Urothelium cell line (cell line): Measurements from ENCODE around the gene MSMB.
A peak's percentile ranks its signal among the peaks of the same experiment; 100 is the strongest.

Source experiments
- DNase-seq: peaks from one replicate; pipeline ENCODE4 v3.0.0; 2011; ENCODE audit warnings: low spot score, mixed read lengths
- FAIRE-seq: peaks from 2 replicates; lab custom pipeline; 2011; peaks lifted over from hg19 to GRCh38; lab: Jason Lieb, UNC

The MSMB gene

DNA sequence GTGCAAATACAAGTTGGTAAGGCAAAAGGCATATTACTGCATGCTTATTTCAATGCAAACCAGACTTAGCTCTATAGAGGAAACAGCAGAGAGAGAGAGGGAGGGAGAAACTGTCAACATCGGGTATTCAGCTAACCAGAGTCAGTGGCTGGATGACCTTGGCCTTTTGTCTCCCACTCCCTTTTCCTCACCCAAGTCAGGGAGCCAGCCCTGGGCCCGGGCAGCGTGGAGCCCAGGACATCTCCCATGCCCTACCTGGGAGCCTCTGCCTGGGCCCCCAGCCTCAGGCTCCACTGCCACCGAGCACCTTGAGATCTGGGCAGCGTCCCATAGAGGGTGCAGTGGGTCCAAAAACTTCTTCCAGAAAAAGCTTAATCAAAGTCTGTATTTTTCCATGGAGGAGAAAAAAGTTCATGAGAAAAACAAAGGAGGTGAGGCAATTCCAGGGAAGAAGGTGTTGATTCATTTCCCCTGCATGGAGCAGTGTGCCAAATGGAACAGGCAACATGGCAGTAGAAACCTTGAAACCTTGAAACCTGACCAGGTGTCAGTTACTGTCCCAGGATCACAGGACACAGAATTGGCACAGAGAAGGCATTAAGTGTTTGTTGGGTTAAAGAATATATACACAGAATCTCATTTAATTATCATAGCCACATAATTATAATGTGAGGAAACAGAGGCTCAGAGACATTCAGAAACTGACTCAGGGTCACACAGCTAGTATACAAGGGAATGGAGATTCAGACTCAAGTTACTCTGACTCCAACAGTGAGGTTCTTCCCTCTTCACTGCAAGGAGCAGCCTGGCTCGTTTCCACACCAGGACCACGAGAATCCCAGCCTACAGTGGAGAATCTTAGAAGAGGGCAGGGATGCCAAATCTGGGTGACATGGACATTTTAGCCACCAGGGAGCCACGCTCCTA, 9.9 kb downstream of the MSMB start:
- no peak for FAIRE-seq

DNA sequence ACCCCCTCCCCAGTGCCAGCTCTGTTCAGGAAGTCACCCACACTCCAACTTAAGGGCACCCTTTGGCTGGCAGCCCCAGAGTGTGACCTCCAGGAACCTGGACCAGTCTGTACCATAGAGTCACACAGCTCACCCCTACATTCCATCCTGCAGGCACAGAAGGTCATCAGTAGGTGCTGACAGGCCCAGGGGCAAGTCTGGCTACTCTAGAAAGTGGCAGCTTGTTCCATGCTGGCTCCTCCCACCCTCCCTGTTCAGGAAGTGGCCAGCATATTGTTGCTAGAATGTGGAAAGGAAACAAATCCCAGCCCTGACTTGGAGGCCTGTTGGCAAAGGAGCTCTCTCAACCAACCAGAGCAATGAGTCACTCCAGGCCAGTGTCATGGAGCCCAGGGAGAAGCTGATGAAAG, 12.5 kb downstream of the MSMB start:
- FAIRE-seq (no peak), DNase-seq (no peak)

More for the DNA sequence above, 9.9 kb downstream of the MSMB start:
- DNase-seq, result no peak

DNA sequence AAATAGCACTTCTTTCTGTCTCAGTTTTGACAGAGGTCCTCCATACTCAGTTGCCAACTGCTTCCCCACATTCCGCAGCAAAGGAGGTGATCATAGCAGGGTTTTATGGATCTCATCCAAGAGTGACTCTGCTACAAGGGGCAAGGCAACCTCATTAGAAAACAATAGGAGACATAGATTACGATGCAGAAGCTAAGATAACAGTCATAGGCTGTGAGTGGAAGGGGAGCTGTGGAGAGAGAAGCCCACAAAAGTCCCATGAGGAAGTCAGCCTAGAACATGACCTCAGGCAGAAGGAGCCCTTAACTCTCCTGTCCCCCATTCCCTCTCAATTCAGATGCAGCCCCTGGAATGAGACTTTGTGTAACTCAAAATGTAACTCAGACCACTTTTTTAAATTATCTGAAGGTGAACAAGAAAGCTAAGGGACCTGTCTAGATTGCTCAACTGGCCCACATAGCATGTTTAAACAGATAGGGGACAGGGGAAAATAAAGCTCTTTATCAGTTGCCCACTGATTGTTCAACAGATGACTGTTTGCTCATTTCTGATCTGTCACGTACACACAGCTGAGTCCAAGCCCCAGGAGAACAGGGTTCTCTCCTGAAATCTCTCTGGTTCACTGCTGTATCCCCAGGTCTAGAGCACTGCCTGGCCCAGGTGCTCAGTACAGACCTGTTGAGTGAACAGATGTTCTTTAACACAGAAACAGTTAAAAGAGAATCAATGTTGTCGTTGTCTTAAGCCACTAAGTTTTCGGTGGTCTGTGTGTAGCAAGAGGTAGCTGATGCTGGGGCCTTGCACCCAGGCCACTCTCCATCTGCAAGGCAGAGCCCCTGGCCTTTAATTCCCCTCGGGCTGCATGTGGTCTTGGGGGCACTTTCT, 14.2 kb downstream of the MSMB start:
- FAIRE-seq (no peak), DNase-seq (no peak)

GRCh38 chr10:46030091-46030937, 15.8 kb downstream of the MSMB start, which contains the start of gene NCOA4:
NCOA4 (minus strand) TSS chr10:46030623; CDS start chr10:46016680, 13,943 bp downstream.
- peak; percentile 99 for DNase-seq
- FAIRE-seq, result no peak

DNA sequence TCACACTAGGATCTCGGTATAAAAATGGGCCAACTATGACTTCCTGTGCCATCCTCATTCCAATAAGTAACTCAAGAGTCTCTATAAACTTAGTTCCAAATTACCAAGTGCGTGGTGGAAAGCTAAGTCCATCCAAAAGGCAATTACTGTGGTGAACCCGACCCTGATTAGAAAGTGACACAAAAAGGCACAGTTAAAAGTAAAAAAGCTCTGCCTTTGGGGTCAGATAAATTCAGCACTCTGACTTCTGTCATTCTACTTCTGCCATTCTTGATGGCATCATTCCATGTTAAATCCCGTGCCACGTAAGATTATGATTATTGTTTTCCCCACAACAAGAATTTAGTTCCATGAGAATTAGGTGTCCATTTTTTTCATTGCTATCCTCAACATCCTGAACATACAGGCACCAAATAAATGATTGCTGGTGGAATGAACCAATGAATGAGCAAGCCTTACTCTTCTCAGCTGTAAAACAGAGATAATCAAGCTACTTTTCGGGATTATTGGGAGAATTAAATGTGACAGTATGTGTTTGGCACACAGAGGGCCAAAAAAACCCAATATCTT, 16.5 kb downstream of the MSMB start:
- DNase-seq, result no peak
- no peak for FAIRE-seq

DNA sequence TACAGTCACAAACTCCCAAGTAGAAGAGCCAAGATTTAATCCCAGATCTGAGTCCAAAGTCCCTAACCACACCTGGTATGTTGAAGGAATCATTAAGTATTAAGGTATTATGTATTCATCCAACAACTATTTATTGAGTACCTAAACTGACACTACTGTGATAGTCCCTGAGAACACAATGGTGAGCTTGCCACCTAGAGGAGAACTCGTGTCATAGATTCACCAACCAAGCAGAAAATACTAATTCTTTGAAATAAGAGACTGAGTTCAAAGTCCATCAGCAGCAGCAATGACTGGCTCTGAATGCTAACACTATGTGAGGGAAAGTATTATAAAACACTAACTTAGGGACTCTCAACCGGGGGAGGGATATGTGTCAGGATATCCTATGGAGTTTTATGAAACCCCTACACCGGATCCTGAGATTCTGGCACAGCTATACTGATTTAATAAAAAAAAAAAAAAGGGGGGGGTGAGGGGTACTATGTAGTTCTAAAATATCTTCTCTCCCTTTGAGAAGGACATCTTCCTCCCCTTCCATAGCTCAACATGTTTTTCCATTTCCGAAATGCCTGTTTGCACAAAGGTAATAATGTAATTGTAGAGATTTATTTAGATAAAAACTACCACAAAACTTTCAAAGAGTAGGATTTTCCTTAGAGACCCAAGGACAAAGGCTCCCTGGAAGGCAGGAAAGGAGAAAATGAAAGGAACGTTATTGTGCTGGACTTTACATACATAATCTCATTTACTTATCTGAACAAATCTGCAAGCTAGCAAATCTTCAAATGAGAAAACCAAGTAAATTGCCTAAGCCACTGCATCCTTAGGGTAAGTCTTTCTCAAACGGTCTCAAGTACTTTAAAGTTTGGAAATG, 17.2 kb downstream of the MSMB start:
- FAIRE-seq (no peak), DNase-seq (peak; percentile 52)

GRCh38 chr10:46026106-46026505, 20.0 kb downstream of the MSMB start:
- FAIRE-seq (no peak), DNase-seq (no peak)

- no peak for DNase-seq
- no peak for FAIRE-seq
These were observed 20.7 kb downstream of the MSMB start for GRCh38 chr10:46025406-46025805.

DNA sequence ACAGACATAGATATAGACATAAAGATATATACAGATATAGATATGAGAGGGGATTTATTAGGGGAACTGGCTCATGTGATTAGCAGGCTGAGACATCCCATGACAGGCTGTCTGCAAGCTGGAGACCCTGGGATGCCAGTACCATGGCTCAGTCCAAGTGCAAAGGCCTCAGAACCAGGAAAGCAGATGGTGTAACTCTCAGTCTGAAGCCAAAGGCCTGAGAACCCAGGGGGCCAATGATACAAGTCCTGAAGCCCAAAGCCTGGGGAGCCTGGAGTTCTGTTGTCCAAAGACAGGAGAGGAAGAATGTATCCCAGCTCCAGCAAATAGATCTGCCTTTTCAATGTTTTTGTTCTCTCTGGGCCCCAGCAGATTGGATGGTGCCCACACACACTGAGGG, 21.1 kb downstream of the MSMB start:
- DNase-seq (no peak), FAIRE-seq (no peak)

GRCh38 chr10:46022978-46023702, 22.9 kb downstream of the MSMB start:
- DNase-seq, result peak; percentile 97
- FAIRE-seq, result no peak

DNA sequence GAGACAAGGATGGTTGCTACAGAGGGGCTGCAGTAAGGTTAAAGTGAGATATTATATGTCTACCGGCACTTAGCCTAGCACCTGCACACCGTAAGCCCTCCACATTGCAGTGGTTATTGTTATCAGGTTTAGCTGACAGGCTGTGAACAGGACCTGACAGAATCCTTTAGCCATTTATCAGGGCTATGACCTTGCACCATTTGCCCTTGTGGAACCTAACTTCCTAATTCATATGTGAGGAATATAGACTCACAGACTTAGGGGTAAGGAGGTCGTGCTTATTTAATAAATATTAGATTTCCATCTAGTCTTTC, 25.8 kb downstream of the MSMB start:
- FAIRE-seq, result no peak

GRCh38 chr10:46019569-46020343, 26.3 kb downstream of the MSMB start:
- FAIRE-seq, result no peak
- no peak for DNase-seq

More for the DNA sequence above, 25.8 kb downstream of the MSMB start:
- no peak for DNase-seq

DNA sequence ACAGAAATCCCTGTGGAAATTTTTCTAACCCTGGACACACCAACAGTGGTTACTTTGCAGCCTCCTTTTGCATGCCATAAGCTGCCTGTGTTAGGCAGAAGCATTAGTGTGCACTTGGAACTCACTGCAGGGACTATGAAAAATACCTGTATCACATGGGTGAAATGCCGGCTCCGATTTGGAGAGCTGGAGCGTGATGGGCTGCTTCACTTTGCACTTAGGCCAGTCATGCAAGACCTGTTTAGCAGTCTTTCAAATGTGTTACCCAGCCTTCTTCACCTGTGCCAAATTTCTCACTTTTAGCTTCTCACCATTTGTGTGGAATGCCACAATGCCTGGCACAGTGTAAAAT, 26.9 kb downstream of the MSMB start:
- no peak for FAIRE-seq
- DNase-seq, result no peak

GRCh38 chr10:46018453-46019176, 27.5 kb downstream of the MSMB start:
- DNase-seq (no peak), FAIRE-seq (no peak)

DNA sequence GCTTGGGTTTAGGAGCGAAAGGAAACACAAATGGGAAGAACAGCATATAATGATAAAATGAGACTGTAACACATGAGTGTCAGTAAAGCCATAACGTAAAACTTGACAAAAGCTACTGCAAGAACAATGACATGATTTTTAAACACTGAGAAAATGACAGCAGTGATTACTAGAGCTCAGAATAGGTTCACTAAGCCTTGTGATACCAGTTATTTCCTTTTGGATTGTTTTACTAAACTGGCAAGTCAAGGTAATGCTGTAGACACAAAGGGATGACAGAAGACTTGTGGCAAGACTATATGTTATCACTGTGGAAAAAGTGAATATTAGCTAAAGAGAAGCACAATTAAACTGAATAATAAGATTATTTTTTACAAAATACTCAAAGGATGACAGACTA, 28.3 kb downstream of the MSMB start:
- no peak for FAIRE-seq
- no peak for DNase-seq

DNA sequence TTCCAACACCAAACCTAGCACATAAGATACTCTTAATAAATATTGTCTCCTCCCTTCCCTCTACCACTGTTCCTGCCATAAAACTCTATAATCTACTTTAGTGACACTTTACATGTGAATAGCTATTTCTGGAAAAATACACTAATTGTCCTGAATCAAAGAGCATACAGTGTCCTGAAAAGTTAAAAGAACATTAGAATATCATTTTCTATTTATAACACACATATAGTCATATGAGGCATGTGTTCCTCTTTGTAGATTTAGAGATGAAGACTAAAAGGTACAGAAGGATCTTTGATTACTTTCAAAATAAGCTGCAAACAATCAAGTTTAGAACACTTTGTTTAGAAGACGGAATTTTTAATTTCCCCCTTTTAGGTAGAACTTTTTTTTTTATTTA, 29.3 kb downstream of the MSMB start:
- FAIRE-seq (no peak), DNase-seq (no peak)

DNA sequence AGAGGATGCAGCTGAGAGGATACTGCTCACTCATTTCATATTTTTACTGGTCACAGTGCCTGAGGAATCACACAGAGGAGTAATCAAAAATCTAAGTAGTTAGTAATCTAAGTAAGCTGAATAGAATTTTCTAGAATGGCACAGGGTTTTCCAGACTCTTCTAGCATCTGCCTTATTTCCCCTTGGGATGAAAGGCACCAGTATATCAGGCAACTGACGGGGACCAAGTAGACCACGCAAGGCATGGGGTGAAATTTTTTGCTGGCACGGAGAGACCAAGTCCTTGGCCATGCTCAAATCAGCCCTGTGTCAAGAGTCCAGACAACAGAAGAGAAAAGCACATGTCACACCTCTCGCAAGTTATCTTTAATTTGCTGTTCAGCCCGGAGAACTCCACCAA, 29.9 kb downstream of the MSMB start:
- FAIRE-seq, result no peak

More for the DNA sequence above, 29.9 kb downstream of the MSMB start:
- DNase-seq, result no peak
